ENCODE data around the gene DMC1. TPM values are rescaled to one million over a fixed set of nuclear protein-coding genes. Genes with fewer than 3 reads are reported as not detected.

The DMC1 gene
- total and polyA plus RNA-seq, 2 experiments from 2014 or later, result 5.0 to 18.5 TPM

- Mint-ChIP-seq H3K27ac (peak overlapping the region; percentile 96), H3K36me3 (ENCODE audit: low read depth) (peaks cover 97% of the 10 kb centered on the region), H3K9me3 (no peaks in the 10 kb centered on the region), H3K27me3 (ENCODE audit: insufficient read depth, low read depth, poor library complexity) (peaks cover 10% of the 10 kb centered on the region), H3K4me1 (peaks cover 46% of the 10 kb centered on the region), H3K4me3 (peak overlapping the region; percentile 18; the same call in 1 of the 3 replicates)
- no peak overlapping the region for H2AFZ ChIP-seq
- peaks cover 12% of the 10 kb centered on the region for H3K4me1 ChIP-seq (ENCODE audit: insufficient read depth)
- no peak overlapping the region for H3K4me3 ChIP-seq
- ATAC-seq (no peak), DNase-seq (ENCODE audit: low spot score) (no peak)
- H4K20me1 ChIP-seq (replicated peaks; ENCODE audit: insufficient read depth), result peaks cover 27% of the 10 kb centered on the region
- H3K79me2 ChIP-seq (replicated peaks; ENCODE audit: insufficient read depth), result peaks cover 46% of the 10 kb centered on the region
- no peaks in the 10 kb centered on the region for H3K27me3 ChIP-seq (ENCODE audit: insufficient read depth)
- TF ChIP-seq EZH2 (IDR thresholded peaks at IDR 0.05; ENCODE audit: low read depth, unreplicated experiment) (no peak), ZNF331 (CRISPR knock-in tag; IDR thresholded peaks at IDR 0.05; ENCODE audit: low read depth) (no peak), ETS1 (IDR thresholded peaks at IDR 0.05) (no peak), JUNB (IDR thresholded peaks at IDR 0.05; ENCODE audit: unreplicated experiment) (no peak), NANOG (IDR thresholded peaks at IDR 0.05; ENCODE audit: borderline replicate concordance) (no peak), ZNF114 (CRISPR knock-in tag; IDR thresholded peaks at IDR 0.05) (no peak), POLR2AphosphoS5 (IDR thresholded peaks at IDR 0.05; ENCODE audit: low read depth) (no peak), STAT1 (IDR thresholded peaks at IDR 0.05; ENCODE audit: unreplicated experiment) (no peak), CREB1 (CRISPR knock-in tag; IDR thresholded peaks at IDR 0.05; ENCODE audit: low read depth) (no peak), REST (IDR thresholded peaks at IDR 0.05; ENCODE audit: unreplicated experiment) (no peak)
- TF ChIP-seq, protein P1, sequence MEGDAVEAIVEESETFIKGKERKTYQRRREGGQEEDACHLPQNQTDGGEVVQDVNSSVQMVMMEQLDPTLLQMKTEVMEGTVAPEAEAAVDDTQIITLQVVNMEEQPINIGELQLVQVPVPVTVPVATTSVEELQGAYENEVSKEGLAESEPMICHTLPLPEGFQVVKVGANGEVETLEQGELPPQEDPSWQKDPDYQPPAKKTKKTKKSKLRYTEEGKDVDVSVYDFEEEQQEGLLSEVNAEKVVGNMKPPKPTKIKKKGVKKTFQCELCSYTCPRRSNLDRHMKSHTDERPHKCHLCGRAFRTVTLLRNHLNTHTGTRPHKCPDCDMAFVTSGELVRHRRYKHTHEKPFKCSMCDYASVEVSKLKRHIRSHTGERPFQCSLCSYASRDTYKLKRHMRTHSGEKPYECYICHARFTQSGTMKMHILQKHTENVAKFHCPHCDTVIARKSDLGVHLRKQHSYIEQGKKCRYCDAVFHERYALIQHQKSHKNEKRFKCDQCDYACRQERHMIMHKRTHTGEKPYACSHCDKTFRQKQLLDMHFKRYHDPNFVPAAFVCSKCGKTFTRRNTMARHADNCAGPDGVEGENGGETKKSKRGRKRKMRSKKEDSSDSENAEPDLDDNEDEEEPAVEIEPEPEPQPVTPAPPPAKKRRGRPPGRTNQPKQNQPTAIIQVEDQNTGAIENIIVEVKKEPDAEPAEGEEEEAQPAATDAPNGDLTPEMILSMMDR (conservative IDR thresholded peaks at IDR 0.05; ENCODE audit: low read depth in 2 of 2), result no peak
- TF ChIP-seq, protein P2, sequence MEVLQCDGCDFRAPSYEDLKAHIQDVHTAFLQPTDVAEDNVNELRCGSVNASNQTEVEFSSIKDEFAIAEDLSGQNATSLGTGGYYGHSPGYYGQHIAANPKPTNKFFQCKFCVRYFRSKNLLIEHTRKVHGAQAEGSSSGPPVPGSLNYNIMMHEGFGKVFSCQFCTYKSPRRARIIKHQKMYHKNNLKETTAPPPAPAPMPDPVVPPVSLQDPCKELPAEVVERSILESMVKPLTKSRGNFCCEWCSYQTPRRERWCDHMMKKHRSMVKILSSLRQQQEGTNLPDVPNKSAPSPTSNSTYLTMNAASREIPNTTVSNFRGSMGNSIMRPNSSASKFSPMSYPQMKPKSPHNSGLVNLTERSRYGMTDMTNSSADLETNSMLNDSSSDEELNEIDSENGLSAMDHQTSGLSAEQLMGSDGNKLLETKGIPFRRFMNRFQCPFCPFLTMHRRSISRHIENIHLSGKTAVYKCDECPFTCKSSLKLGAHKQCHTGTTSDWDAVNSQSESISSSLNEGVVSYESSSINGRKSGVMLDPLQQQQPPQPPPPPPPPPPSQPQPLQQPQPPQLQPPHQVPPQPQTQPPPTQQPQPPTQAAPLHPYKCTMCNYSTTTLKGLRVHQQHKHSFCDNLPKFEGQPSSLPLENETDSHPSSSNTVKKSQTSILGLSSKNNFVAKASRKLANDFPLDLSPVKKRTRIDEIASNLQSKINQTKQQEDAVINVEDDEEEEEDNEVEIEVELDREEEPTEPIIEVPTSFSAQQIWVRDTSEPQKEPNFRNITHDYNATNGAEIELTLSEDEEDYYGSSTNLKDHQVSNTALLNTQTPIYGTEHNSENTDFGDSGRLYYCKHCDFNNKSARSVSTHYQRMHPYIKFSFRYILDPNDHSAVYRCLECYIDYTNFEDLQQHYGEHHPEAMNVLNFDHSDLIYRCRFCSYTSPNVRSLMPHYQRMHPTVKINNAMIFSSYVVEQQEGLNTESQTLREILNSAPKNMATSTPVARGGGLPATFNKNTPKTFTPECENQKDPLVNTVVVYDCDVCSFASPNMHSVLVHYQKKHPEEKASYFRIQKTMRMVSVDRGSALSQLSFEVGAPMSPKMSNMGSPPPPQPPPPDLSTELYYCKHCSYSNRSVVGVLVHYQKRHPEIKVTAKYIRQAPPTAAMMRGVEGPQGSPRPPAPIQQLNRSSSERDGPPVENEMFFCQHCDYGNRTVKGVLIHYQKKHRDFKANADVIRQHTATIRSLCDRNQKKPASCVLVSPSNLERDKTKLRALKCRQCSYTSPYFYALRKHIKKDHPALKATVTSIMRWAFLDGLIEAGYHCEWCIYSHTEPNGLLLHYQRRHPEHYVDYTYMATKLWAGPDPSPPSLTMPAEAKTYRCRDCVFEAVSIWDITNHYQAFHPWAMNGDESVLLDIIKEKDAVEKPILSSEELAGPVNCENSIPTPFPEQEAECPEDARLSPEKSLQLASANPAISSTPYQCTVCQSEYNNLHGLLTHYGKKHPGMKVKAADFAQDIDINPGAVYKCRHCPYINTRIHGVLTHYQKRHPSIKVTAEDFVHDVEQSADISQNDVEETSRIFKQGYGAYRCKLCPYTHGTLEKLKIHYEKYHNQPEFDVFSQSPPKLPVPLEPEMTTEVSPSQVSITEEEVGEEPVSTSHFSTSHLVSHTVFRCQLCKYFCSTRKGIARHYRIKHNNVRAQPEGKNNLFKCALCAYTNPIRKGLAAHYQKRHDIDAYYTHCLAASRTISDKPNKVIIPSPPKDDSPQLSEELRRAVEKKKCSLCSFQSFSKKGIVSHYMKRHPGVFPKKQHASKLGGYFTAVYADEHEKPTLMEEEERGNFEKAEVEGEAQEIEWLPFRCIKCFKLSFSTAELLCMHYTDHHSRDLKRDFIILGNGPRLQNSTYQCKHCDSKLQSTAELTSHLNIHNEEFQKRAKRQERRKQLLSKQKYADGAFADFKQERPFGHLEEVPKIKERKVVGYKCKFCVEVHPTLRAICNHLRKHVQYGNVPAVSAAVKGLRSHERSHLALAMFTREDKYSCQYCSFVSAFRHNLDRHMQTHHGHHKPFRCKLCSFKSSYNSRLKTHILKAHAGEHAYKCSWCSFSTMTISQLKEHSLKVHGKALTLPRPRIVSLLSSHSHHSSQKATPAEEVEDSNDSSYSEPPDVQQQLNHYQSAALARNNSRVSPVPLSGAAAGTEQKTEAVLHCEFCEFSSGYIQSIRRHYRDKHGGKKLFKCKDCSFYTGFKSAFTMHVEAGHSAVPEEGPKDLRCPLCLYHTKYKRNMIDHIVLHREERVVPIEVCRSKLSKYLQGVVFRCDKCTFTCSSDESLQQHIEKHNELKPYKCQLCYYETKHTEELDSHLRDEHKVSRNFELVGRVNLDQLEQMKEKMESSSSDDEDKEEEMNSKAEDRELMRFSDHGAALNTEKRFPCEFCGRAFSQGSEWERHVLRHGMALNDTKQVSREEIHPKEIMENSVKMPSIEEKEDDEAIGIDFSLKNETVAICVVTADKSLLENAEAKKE (CRISPR knock-in tag; IDR thresholded peaks at IDR 0.05), result no peak
- no peaks in the 10 kb centered on the region for H3K9me2 ChIP-seq (ENCODE audit: insufficient read depth)
- H3K36me3 ChIP-seq (ENCODE audit: insufficient read depth), result peaks cover 89% of the 10 kb centered on the region
- H3F3A ChIP-seq (replicated peaks; ENCODE audit: low read depth), result peaks cover 35% of the 10 kb centered on the region; the same call in 1 of the 2 replicates
- H3K27ac ChIP-seq (ENCODE audit: low read depth), result peak overlapping the region; percentile 87
- H3K4me2 ChIP-seq, result no peak overlapping the region
Observed at GRCh38 chr22:38490915-38491314, 79.1 kb downstream of the DMC1 start.
